ENCODE measurements around the gene FN3K.
"Not testable (repeated sequence)": the region's sequence is repeated elsewhere in the genome, so short reads cannot be mapped to it uniquely, and the experiment has no call there.

FN3K gene

DNA sequence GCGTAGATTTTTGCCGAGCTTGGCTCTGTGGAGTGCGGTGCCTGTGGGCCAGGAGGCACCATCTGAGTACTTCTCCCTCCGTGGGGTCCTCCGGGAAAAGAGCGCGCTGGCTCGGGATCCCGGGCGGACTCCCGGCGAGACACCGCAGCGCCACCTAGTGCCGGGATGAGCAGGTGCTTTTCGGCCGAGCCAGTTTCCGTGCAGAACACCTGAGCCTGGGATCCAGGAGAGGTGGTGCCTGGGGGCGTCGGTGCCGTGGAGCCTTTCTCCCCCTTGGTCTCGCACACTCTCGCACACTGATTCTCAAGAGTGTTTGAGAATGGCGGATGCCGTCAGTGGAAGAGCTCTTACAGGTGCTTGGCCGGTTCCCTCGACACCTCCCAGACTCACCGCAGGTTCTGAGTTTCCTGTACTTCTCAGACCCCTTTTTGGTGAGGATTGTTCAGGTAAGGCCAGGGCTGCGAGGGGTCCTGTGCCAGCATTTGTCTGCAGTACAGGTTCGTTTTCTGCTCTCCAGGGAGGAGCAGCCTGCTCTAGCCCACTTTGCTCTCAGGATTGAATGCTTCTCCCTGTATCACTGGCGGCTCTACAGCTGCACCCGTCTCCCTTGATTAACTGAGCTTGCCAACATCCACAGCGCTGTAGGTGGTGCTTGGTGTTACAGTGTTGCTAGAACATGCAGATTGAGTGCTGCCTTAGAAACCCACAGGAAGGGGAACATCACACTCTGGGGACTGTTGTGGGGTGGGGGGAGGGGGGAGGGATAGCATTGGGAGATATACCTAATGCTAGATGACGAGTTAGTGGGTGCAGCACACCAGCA is 39.8 kb downstream of the FN3K start:
- DNase-seq: peak; percentile 73

DNA sequence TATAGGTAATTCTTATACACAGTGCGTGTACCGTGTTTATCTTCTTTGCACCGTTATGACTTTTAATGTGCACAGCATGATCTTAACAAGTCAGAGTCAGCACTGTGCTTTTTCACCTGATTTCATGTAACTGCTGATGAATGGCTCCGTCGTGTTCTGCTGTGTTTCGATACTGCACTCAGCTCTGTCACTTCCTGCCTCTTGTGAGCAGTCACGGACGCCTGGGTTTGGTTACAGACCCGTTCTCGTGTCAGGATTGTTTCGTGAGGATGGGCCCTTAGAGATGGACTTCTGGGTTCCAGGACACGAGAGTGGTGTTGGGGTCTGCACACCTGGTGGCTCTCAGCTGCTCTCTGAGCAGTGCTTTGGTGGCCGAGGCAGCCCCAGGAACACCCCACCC is 41.0 kb downstream of the FN3K start:
- DNase-seq: peak; percentile 61

DNA sequence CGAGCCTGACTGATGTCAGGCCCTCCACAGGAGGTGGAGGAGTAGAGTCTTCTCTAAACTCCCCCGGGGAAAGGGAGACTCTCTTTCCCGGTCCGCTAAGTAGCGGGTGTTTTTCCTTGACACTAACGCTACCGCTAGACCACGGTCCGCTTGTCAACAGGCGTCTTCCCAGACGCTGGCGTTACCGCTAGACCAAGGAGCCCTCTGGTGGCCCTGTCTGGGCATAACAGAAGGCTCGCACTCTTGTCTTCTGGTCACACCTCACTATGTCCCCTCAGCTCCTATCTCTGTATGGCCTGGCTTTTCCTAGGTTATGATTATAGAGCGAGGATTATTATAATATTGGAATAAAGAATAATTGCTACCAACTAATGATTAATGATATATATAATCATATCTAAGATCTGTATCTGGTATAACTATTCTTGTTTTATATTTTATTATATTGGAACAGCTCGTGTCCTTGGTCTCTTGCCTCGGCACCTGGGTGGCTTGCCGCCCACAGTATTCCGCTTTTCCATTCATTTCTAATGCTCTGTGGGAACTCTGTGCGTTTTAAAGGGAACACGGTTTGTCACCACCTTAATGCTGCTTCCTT is 42.5 kb downstream of the FN3K start:
- DNase-seq: not testable (repeated sequence)

DNA sequence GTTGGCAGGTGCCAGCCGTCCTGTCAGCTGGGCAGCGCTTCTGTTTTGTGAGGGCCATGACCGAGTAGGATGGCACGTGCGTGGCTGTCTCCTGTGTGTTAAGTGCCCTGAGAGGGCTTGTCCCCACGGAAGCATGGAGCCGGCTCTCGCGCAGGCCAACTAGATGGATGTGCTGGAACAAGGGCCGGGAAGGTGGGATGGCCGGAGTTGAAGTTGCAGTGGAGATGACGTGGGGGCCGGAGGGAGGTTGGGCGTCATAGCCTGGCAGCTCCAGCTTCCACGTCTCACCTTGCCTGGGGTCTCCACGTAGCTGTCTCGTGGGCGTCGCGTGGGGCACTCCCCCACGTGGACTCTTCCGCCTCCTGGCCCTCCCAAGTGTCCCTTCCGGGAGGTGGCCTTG is 44.1 kb downstream of the FN3K start:
- DNase-seq: no peak

DNA sequence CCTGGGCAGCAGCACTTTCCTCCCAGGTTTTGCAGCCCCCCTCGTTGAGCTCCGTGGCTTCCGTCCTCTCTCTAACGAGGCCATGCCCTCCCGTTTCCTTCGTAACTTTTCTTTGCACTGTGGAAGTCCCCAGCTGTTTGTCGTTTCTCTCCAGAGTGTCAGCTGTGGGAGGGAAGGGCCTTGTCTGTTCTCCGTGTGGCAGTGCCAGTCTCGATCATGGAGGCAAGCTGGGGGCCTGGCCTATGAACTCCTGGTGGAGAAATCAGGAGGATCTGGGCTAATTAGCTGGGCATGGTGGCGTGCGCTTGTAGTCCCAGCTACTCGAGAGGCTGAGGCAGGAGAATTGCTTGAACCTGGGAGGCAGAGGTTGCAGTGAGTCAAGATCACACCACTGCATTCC is 44.8 kb downstream of the FN3K start:
- no peak for DNase-seq

DNA sequence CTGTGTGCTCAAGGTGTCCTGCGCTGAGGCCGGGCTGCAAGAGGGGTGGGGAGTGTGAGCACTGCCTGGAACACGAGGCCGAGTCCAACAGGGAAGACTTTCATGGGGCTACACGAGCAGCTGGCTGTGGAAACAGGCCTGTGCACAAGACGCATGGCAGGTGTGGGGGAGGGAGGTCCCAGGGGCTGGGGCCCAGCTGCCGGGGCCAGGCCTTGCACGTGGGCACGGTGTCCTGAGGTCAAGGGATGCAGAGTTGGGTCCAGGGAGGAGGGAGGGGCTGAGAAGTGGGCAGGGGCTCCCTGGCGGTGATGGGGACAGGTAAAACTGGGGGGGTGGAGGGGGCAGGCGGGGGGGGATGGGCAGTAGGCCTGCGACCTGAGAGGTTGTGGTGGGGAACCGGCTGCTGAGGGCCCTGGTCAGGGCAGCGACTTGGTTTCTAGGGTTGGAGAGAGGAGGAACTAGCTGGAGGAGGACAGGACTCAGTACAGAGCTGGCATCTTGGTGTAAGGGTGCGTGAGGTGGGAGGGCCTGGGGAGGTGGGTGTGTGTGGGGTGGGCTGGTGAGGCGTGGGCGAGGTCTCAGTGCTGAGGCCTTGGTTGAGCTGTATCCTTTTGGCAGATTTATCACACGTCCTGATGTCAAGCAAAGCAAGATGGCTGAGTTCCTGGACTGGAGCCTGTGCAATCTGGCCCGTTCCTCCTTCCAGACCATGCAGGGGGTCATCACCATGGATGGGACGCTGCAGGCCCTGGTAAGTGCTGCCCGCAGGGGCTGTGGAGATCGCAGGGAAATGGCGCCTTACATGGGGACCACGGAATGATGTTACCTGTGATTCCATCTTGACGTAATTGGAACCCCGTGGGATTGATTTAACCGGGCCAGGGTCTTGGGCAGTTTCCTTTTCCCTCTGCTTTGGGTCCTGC is 45.8 kb downstream of the FN3K start:
- DNase-seq: no peak

DNA sequence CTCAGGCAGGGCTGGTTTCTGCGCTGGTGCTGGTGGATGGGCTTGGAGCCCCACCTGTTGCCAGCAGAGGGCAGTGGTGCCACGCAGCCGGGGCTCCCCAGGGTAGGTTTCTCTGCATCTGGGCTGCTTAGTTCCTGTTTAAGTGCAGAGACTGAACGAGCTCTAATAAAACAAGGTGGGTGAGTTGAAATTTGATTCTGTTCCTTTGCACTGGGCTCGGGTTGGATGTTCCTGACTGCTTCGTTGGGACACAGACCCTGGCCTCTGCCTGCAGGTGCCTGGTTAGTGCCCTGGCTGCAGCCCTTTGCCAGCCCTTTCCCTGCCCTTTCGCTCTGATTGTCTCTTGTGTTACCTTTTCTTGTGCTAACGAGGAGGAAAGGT is 46.5 kb downstream of the FN3K start:
- peak; percentile 93 for DNase-seq

DNA sequence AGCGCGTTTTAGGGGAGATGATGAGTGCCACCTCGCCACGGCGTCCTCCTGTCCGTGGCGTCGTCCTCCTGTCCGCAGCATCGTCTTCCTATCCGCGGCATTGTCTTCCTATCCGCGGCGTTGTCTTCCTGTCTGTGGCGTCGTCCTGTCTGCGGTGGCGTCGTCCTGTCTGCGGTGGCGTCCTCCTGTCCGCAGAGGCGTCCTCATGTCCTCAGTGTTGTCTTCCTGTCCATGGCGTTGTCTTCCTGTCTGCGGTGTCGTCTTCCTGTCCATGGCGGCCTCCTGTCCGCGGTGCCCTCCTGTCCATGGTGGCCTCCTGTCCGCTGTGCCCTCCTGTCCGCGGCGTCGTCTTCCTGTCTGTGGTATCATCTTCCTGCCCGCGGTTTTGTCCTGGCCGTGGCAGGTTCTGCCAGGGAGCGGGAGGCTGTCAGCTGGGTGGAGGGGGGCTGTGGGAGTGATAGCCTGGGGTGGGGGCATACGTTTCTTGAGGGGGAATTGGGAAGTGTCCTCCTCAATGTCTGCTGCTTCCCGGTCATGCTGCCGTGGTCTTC is 47.3 kb downstream of the FN3K start:
- DNase-seq: no peak

DNA sequence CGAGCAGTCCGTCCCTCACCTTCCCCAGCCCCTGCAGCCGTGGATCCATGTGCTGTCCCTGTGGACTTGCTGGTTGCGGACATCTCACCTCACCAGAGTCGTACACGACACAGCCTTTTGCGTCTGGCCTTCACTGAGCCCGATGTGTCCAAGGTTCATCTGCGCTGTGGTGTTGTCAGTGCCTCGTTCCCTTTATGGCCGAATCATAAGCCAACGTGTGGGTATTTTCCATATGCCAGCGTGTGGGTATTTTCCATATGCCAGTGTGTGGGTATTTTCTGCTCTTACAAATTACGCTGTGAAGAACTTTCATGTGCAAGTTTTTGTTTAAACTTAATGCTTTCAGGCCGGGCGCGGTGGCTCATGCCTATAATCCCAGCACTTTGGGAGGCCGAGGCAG is 48.1 kb downstream of the FN3K start:
- no peak for DNase-seq

DNA sequence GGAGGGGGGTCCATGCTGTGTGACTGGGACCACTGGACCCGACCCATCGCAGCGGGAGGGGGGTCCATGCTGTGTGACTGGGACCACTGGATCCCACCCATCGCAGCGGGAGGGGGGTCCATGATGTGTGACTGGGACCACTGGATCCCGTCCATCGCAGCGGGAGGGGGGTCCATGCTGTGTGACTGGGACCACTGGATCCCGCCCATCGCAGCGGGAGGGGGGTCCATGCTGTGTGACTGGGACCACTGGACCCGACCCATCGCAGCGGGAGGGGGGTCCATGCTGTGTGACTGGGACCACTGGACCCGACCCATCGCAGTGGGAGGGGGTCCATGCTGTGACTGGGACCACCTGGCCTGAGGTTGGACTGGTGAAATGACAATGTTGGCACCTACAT is 50.2 kb downstream of the FN3K start:
- DNase-seq: not testable (repeated sequence)

DNA sequence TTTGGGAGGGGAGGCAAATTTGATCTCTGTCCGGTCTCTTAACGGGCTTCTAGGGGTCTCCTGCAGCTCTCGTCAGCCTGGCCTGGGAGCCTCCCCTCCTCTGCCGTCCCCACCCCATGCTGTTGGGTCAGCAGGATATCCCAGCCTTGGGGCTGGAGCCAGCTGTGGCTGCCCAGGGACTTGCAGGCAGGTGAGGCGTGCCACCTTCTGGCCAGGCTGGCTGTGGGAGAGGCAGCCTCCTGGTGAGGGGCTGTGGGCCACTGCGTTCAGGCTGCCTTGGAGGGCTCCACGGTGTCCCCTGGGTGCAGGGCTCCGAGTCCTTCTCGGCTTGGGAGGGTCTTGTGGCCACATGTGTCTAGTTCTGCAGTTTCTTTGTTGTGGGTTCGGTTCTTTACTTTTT is 51.0 kb downstream of the FN3K start:
- no peak for DNase-seq

DNA sequence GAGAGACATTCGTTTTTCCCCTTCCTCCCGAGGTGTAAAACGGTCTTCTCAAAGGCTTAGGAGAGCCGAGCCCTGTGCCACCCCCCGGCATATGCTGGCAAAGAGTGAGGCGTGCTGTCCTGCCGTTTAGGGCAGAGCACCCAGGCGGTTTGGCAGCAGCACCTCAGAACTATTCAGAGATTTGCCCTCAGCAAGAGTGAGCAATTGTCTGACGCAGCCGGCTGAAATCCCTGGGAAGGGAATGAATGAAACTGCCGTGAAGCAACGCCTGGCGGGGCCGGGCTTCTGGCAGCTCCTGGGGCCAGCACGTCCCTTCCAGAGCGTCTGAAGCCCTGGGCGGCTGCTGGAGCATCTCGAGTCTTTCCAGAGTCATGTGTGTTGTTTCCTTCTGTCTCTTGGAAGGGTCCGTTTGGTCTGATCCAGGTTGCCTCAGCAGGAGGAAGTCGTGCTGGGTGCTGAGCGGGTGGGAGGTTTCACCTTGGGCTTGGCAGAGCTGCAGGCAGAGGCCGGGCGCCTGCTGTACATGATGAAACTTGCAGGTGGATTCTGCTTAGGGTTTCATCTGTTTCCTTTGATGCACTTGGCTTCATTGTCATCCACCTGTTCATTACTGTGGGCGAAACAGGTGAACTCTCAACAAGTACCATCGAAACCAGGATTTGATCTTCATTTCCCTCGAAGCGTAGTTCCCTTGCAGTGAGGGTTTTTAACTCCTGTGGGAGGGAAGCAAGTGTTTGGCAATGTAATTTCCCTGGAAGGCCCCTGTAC is 51.9 kb downstream of the FN3K start:
- no peak for DNase-seq

DNA sequence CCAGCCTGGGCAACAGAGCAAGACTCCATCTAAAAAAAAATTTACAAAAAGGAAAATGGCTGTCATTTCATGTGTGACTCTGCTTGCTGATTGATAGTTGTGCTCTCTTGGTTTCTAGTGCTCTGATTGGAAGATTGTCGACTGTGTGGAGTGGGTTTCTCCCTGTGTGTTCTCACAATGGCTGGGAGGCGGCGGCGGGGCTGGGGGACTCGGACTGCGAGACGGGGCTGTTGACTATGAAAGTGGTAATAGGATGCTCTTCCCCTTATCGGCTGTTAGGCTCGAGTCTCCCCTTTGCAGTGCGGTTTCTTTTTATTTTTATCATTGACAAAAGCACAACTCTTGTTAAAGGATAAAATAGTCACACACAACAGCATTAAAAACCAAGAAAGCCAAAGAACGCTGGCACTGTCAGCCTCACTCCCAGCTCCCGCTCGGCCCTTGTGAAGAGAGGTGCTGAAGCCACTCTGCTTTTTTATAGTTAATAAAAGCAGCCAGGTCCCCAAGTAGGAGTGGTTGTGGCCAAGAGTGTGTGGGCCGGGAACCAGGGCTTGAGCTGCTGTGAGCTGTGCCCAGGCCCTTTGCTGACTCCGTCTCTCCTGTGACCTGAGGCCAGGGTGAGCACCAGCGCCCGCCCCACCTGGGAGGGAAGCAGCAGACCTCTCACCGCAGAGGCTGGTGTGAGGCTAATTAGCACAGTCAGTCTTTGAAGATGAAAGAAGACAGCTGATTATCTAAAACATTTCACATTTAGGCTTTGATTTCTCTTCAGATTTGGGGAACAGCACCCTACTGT is 53.0 kb downstream of the FN3K start:
- DNase-seq: no peak

DNA sequence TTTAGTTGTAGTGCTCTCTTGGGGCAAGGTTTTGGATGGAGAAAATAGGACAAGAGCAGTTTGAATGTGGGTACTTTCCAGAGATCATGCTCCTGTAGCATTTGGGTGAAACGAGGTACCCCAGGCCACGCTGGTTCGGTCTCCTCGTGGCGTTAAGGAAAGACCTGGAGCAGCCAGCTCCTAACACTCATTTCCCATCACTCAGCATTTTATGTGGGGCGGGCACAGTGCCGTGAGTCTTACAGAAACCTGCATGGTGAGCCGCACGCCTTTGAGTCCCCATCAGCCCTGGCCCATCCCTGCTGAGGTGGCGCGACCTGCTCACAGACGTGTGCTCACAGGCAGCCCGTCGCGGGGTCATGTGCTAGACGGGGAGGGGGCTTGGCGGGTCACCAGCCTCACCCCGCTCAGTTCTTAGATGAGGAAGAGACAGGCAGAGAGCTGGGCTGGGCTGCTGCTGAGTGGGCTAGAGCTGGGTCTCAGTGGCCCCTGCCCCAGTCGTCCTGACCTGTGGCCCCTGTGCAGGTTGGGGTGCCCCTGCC is 53.7 kb downstream of the FN3K start:
- DNase-seq: no peak

DNA sequence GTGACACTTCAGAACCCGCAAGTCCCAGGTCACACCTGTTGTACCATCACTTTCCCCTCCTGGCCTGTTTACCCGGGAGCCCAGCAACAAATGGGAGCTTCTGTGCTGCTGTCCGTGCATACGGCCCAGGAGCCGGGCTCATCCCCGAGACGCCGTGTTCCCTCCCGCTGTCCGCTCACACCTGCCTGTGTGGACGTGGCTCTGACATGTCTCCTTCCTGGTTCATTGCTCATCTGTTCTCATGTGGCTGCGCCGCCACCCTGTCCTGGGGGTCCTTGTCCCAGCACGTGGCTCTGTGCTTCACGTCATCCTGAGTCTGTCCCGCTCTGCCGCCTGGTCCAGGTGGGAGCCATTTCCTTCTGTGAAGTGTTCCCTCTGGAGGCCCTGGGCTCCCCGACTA is 54.4 kb downstream of the FN3K start:
- no peak for DNase-seq

DNA sequence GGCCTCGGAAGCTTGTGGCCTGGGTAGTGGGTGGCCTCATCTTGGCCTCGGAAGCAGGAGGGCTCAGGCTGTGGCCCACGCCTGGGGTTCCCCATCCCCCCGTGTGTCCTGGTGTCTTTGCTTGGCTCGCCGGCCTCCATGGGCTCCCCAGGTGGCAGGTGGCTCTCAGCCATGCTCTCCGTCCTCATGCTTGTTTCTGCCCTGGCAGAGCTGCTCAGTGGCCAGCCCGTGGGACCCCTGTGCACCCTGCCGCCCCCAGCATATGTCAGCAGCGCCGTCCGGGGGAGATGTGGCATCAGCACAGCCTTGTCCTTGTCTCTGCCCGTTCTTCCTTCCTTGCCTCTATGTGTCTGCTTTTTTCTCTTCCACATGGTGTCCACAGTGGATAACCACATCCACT is 55.0 kb downstream of the FN3K start:
- DNase-seq: no peak

DNA sequence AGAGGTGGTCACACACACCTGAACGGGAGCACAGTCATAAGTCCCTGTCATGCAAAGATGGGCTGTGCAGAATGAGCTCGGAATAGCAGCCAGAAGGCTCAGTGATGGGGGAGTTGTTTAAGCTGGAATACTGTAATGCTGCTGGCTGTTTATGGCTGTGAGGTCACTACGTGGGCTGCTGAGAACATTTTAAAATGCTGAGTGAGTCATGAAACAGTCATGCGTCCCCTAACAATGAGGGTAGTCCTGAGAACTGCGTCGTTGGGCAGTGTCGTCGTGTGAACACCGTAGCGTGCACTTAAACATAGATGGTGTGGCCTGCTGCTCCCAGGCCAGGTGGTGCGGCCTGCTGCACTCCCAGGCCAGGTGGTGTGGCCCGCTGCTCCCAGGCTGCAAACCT is 56.1 kb downstream of the FN3K start:
- no peak for DNase-seq

DNA sequence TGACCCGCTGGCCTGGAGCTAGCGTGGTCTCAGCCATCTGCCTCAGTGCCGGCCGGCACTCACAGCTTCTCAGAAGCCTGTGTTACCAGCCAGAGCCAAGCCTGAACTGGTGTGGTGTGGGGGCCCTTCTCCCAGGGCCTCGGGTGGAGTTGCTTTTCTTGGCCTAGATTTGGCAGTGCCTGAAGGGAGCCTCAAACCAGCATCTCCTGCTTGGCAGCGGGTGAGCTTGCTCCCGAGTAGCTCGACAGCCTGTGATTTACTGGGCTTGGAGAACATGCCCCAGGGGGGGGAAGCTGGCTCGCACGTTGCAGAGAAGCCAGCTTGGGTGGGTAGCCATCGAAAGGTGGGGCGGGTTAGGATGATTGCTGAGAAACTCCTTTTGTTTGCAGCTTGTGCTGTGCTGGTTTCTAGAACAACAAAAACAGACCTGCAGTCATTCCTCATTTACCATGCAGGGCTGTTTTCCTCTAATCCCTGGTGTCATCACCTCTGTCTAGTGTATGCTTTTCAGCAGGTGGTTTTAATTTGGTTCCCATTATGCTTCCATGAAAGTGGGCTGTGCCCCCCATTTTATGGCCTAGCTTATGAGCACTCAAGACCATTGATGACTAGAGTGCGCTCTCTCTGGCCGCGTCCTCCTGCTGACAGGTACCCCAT is 58.7 kb downstream of the FN3K start:
- DNase-seq: no peak

DNA sequence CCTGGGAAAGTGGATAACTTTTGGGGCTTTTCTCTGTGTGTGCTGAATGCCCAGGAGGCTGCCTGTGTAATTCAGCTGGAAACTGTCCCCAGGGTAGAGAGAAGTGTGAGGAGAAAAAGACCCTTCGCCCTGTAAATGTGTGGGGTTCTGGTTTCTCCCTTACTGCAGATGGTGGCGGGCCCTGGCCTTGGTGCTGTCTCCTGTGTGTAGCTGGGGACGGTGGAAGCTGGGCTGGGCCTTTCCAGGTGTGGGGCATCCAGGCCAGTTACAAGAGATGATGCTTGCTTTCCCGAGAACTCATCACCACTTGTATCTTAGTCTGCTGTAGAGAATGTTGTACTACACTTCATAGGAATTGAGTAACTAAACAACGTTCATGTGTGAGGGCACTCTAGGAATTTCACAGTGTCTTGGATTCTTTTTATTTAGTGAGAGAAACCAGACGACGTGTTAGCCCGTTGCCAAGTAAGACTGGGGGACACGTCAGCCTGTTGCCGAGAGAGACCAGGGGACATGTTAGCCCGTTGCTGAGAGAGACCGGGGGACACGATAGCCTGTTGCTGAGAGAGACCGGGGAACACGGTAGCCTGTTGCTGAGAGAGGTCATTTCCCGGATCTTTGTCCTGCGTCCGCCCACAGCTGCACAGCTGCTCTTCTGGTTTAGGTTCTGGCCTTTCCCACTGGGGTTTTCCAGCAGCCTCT is 59.5 kb downstream of the FN3K start:
- no peak for DNase-seq

DNA sequence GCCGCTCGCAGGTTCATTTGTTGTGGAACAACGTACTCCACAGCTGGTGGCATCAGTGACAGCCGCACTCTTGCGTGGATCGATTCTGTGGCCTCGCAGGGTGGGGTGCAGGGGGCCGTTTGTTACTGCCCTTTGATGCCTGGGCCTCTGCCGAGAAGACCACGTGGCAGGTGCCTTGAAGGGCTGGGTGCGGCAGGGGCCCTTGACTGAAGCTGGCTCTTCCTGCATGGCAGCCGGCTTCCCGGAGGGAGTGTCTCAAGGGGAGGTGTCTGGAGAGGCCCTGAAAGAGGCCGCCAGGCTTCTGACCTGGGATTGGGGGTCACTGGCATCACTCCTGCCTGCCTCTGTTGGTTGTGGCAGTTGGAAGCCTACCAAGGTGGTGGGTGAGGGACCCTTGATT is 60.2 kb downstream of the FN3K start:
- DNase-seq: no peak
